HG03520 (cell line): ENCODE measurements around the gene CREBBP.

Source experiments
- ATAC-seq: cut with Tn5 transposase; IDR thresholded peaks from one replicate; pipeline ENCODE4 v1.9.1; 2021; ENCODE audit warnings: mild to moderate bottlenecking, moderate library complexity; ENCODE audit not compliant: unreplicated experiment

Gene CREBBP

GRCh38 chr16:3798838-3799237 lies 81.7 kb downstream of the CREBBP start:
- no peak for ATAC-seq

GRCh38 chr16:3797904-3798811 lies 82.4 kb downstream of the CREBBP start:
- no peak for ATAC-seq

- ATAC-seq, result no peak
Measured at GRCh38 chr16:3797473-3797872, 83.0 kb downstream of the CREBBP start.

GRCh38 chr16:3793161-3793576 lies 87.3 kb downstream of the CREBBP start:
- ATAC-seq, result no peak

GRCh38 chr16:3792472-3793012 lies 88.0 kb downstream of the CREBBP start:
- ATAC-seq, result no peak

- no peak for ATAC-seq
Measured at GRCh38 chr16:3791701-3792100, 88.8 kb downstream of the CREBBP start.

- no peak for ATAC-seq
Measured at GRCh38 chr16:3789375-3790099, 91.0 kb downstream of the CREBBP start.

- ATAC-seq, result no peak
Measured at GRCh38 chr16:3788711-3789374, 91.7 kb downstream of the CREBBP start.

- peak; percentile 64 for ATAC-seq
Measured at GRCh38 chr16:3787924-3788661, 92.4 kb downstream of the CREBBP start.

- no peak for ATAC-seq
Measured at GRCh38 chr16:3785413-3785812, 95.1 kb downstream of the CREBBP start.

- ATAC-seq, result no peak
Measured at GRCh38 chr16:3783516-3783915, 97.0 kb downstream of the CREBBP start.

GRCh38 chr16:3782566-3782965 lies 97.9 kb downstream of the CREBBP start:
- ATAC-seq, result no peak

GRCh38 chr16:3781421-3781820 lies 99.1 kb downstream of the CREBBP start:
- ATAC-seq, result no peak

- no peak for ATAC-seq
Measured at GRCh38 chr16:3780570-3780969, 99.9 kb downstream of the CREBBP start.

- no peak for ATAC-seq
Measured at GRCh38 chr16:3776316-3776715, 104.2 kb downstream of the CREBBP start.

GRCh38 chr16:3774819-3775218 lies 105.7 kb downstream of the CREBBP start:
- ATAC-seq, result no peak

GRCh38 chr16:3774156-3774767 lies 106.3 kb downstream of the CREBBP start:
- ATAC-seq, result no peak

GRCh38 chr16:3773663-3774062 lies 106.8 kb downstream of the CREBBP start:
- no peak for ATAC-seq

- no peak for ATAC-seq
Measured at GRCh38 chr16:3771513-3771912, 109.0 kb downstream of the CREBBP start.

GRCh38 chr16:3770530-3770929 lies 110.0 kb downstream of the CREBBP start:
- ATAC-seq, result no peak
